HG03159 (cell line): ENCODE data around the gene GALNT3.

Experiments used
- ATAC-seq: cut with Tn5 transposase; IDR thresholded peaks from one replicate; pipeline ENCODE4 v1.9.1; 2021; ENCODE audit warnings: mild to moderate bottlenecking, moderate library complexity; ENCODE audit not compliant: unreplicated experiment

The GALNT3 gene

DNA sequence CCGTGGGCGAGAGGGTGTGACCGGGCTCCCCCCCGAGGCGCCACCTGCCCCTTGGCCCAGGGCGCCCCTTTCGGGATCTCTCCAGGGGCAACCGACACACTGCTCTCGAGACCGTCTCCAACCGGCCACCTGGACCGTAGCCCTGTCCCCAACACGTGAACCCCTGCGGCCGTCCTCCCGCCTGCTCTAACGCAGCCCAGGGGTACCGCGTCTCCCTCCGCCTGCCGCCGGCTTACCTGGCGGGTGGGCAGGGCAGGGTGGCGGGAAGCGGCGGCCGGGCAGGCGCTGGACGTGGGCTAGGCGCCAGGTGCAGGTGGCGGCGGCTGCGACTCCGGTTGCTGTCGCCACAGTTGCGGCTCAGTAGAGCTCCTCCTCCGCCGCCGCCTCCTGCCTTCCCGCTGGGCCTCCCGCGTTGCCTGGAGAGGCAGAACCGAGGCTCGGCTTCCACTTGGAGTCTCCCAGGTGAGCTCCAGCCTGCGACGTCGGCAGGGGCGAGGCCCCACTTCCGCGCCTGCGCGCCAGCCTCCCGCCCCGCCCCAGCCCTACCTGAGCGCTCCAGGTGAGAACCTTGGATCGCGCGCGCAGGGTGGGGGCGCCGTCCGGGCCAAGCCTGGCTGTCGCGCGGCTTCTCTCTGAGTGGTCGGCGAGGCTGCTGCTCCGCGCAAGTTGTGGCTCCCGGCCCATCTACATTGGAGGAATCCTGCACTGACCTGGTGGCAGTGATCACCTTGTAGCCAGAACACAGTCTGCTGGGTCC lies at the start of gene GALNT3:
Gene GALNT3, minus strand, starts transcription at position 469 of the 757 bp plus-strand sequence. CDS start 23,547 bp downstream, outside the sequence.
- peak; percentile 30 for ATAC-seq

DNA sequence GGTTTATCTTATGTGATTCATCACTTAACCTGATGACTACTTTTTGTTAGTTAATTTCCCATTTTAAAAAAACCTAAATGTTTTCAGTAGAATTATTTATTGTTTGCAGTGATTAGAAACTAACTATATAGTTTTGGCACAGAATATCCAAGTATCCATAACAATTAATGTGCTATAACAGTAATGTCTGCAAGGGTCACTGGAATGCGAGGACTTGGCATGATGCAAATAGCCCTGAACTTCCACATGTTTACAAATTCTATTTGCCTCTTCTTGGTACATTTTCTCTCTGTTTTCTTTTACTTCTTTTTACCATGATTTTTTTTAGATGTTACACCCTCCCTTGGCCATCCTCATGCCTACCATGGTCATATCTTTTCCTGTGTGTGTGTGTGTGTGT lies 49.3 kb upstream of the GALNT3 start:
- ATAC-seq = no peak

DNA sequence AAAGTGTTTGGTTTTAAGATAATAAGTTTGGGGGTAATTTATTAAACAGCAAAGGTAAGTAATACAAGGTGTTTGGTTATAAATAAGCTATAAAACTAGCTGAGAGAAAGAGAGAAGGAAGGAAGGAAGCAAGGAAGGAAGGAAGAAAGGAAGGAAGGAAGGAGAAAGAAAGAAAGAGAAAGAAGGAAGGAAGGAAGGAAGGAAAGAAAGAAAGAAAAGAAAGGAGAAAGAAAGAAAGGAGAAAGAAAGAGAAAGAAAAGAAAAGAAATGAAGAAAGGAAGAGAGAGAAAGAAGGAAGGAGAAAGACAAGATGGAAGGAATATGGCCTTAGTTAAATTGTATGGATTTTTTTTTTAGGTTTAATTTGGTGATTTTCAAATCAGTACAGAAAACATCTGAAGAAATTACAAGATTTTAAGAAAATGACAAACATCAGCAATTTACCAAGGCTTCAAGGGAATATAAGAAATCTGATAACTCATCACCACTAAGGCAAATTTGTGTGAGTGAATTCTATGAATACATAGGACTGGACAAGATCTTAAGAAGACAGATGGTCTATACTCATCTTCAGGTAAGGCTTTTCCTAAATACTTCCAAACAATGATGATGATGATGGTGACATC lies 46.4 kb upstream of the GALNT3 start:
- no peak for ATAC-seq

DNA sequence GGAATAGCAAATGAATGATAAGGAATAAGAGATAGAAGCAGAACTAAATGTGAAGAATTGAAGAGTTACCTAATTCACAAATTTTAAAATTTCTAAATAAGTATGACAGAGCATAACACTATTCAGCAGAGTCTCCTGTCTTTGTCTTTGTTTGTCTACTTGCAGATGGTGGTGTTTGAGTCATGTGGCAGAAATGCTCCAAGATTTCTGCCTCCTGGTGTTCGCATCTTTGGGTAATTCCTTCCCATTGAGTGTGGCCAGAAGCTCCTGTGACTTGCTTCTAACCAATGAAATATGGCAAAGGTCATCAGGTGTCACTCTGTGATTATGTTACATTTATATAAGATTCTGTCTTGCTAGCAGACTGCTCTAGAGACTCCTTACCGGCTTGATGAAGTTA lies 45.6 kb upstream of the GALNT3 start:
- no peak for ATAC-seq

DNA sequence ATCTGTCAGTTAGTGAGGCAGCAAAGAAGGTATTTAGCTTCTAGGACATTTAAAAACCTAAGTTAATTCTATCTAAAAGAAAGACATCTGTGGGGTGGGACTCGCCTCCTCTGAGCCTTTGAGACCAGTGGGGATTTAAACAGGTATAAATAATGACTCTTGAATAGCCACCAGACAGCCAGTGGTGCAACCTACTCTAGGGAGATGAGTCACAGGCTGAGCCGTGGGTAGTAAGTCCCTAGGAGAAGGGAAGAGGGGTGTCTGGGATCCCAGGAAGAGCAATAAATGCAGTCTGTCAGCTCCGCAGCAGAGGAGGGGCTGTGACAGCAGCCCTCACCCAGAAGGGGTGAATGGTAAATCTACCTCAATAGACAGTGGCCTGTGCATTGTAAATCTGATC lies 43.1 kb upstream of the GALNT3 start:
- no peak for ATAC-seq

- ATAC-seq = no peak
Observed at GRCh38 chr2:165835363-165835762, 41.3 kb upstream of the GALNT3 start.

- no peak for ATAC-seq
Observed at GRCh38 chr2:165833156-165833555, 39.1 kb upstream of the GALNT3 start.

DNA sequence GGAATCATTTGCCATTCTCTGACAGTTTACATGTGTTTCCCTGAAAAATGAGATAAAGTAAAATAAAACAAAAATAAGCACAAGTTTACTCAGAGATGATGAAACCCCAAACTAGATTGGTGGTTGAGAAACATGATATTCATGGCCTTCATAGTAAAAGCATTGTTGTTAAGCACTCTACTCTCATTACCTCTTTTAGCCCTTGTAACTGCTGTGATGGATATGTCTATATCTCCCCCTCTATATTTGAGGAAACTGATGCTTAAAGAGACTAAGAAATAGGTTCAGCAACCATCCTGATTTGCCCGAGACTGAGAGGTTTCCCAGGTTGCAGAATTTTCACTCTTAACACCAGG lies 33.9 kb upstream of the GALNT3 start:
- ATAC-seq = no peak

DNA sequence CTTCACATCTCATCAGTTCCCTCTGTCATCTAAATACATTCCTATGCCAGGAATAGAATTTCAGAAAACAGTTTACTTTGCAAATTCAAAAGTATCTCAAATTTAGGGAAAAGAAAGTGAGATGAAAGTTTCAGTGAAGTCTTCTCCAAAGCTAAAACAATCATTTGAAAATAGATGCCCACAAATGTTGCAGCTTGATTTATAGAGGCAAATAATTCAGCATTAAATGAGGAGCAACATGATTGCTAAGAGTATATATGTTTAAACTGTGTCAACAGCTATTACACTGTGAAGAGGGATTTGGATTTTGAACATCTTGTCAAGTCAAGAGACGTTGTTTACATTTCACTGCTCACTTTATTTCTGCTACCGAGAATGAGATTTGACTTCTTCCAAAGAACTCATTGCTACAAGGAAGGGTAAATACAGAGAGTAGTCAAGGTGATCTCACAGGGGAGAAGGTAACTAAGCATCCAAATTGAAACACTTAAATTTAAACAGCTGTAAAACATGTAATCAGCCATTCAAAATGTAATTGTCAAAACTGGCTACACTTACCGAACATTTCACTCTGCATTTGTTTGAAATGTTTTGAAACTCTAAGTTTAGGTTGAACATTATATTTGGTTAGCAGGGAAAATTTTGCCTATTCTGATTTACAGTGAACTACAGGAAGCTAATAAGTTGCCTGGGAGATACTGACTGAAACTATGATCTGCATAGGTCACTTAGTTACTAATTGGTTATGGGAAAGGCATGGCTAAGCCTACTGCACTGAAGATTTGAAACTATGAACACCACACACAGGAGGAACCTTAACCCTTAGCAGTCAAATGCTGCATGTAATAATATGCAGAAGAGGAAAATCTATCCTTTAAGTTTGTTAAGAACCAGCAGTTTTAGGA lies 33.2 kb upstream of the GALNT3 start:
- peak; percentile 81 for ATAC-seq

DNA sequence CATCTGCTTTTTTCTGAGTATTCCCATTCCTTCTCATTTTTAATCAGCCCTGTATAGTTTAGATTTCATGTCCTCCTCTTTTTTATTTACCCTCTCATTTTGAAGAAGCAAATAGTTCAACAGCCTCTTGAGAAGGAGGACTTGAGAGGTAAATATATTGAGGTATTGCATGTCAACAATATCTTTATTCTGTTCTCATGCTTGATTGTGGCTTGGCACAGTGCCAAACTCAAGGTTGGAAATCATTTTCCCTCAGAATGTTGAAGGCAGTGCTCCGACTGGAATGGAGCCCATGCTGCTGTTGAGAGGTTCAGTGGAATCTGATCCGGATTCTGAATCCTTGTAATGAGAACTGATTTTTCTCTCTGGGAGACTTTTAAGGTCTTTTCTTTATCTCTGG lies 31.0 kb upstream of the GALNT3 start:
- no peak for ATAC-seq

DNA sequence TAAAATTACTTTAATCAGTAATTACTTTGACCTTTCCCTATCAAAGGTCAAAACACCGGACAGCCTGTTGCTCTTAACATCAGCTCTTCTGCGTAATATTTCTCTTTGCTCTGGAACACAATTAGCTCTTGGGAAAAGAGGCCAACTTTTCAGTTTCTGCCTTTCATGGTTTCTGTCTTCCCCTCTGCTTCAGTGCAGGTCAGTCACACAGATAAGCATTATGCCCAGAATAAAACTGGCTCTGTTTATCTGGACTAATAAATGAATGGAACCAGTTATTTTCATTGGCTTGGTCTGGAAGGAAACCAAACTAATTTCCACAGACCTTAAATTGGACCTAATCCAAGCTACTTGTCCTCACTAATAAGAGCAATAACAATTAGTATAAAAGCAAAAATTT lies 26.2 kb upstream of the GALNT3 start:
- ATAC-seq = no peak

DNA sequence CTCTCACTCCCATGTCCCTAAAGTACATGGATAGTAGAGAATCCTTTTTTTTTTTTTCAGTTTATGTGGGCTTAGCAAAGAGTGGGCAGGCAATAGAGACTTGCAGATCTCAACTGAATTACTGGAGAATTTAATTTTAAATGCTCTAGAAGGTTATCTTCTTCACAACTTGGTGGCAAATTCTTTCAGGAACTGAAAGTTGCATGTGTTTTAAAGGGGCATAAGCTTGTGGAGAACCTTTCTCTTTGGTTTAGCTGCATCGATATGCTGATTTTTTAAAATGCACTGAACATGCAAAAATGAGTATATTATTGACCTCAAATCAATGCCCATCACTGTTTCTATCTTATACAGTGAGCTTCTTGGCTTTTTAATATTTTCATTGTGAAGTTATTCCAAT lies 24.9 kb upstream of the GALNT3 start:
- ATAC-seq = no peak

DNA sequence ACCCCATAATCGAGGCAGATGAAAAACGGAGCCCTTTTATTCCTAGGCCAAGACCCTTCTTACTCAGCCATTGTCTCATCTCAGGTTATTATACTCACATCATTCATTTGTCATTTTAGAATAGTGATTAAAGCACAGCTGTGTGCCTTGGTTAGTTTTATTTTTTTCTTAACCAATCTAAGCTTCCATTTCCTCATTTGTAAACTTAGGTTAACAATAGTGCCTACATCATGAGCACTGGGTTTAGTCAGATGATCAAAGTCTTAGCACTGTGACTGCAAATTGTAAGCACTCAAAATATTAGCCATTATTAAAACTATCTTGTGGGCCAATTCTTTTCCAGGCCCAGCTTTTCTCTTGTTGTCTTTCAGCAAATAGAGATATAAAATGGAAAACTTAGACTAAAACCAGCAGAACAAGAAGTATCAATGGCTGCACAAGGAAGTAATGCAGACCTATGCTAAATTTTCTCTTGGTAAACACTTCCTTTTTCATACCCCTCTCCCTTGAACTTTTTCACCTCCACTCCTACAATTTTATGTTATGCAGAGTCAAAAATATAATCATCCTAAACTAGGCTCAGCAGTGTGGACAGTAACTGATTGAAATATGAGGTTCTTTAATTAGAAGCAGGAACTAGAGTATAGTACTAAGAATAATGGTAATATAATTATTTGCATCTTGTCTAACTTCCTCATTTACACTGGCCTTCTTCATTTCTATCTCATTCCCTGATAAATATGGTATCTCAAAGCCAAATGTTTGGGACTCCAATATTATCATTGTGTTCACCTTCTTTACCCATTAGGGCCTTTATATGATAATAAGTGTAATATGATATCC lies 21.5 kb upstream of the GALNT3 start:
- peak; percentile 78 for ATAC-seq

GRCh38 chr2:165814473-165814872 lies 20.4 kb upstream of the GALNT3 start:
- ATAC-seq = no peak

- no peak for ATAC-seq
Observed at GRCh38 chr2:165811592-165812370, 17.7 kb upstream of the GALNT3 start.

DNA sequence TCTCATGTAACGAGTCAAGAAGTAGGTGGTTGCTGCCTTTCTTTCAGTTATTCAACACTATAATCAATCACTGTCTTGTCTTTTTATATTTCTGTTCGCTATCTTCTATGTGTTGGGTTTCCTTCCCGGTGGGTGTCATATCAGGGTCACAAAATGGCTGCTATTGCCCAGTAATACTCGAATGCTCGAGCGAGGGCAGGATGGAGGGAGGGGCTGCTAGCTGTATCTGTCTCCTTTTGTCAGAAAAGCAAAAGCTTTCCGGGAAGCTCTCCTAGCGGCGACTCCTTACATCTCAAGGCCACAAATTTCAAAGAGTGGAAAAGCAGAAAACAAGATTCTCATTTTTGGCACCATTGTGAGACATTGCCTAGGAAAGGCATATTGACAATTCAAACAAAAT lies 16.4 kb upstream of the GALNT3 start:
- ATAC-seq = no peak

DNA sequence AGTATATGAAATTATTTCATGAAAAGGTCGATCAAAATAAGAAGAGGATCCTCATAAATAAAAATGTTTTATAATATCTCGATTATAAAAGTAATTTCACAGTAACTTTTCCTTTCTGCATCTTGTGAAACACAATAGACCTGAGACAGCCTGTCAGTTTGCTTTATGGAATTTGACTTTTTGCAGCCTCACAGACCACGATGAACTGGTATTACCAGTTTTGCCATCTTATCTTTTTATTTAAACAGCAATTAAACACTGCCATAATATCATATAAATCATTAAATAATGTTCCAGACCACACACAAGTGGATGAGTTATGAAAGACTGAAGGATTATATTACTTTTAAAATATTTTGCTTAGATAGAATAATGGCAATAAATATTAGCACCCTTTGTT lies 10.7 kb upstream of the GALNT3 start:
- no peak for ATAC-seq

DNA sequence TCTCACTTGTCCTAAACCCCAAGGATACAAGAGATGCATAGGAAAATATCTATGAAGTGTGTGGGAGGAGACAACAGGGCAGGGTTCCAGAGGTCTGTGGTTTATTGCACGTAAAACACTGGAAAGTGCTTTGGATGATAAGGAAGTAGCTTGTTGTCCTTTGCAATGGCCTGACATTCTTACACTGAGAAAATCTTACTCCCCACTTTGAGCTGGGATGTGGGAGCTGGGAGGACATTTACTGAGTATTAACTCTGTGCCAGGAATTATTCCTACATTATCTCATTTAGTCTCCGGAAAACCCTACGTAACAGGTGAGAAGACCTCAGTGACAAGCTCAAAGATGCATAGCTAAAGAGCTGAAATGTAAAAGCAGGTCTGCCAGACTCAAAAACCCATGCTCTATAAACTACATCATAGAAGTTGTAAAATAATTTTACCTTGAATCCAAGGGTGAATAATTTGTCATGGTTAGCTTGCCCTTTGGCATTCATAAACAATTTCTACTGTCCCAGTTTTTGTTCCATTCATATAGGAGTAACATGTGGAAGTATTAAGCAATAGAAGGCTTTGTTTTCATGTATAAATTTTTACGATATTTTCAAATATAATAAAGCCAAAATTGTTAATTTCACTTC lies 9.2 kb upstream of the GALNT3 start:
- no peak for ATAC-seq

DNA sequence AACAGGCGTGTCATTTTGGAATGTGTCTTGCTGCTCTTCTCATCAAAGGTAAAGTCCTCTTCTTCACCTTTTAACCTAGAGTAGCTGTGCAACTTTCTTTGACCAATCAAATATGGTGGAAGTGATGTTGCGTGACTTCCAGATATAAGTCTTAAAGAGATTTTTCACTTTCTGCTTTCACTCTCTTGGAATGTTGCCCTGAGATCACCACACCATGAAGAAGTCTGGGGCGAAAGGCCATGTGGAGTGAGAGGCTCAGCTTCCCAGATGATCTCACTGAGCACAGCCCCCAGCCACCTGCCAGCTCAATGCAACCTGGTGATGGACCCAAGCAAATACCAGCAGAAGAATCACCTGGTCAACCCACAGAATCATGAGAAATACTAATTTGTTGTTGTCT lies 7.1 kb upstream of the GALNT3 start:
- ATAC-seq = no peak
